Measurements from ENCODE around the gene METTL2A. TPM values are rescaled to one million over a fixed set of nuclear protein-coding genes. Genes with fewer than 3 reads are reported as not detected.
"Not testable (repeated sequence)": the region's sequence is repeated elsewhere in the genome, so short reads cannot be mapped to it uniquely, and the experiment has no call there.

Gene METTL2A
- total and polyA plus RNA-seq, 3 experiments from 2014 or later = 21.4 to 36.5 (median 35.2) TPM

DNA sequence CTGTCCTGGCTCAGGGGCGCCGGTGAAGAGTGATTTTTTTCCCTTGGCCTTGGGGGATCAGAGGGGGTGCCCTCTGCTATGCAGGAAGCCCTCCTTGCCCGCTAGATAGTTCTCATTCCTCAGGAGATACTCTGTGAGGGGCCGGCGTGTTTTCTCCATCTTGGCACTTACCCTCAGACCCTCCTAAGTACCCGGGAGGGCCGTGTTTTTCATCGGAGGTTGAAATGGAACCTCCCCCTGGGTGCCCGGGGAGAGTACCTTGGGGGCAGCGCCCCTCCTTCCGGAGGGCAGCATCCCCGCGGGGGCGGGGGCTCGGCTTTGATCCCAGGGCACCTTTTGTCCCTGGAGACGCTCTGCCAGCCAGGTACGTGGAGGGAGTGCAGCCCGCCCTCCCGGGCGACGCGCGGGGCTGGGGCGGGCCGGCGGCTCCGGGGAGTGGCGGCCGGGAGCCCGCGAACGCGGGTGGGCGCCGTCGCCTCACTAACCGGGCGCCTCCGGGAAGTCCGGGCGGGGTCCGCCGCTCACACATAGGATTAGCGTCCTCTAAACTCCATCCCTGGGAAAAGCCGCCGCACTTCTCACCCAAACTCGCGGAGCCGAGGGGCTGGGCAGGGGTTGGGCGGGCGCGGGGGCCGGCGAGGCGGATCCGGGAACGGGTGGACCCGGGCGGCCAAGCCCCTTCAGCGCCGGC lies 54.2 kb downstream of the METTL2A start:
- CTCF ChIA-PET; H3K9me3 ChIP-seq (ENCODE audit: low read length); H3K27me3 ChIP-seq (ENCODE audit: insufficient read depth, low read length, poor library complexity, severe bottlenecking); POLR2A ChIA-PET; H3K36me3 ChIP-seq (ENCODE audit: insufficient read depth, low read length); H3K9me3 Mint-ChIP-seq; H3K27me3 Mint-ChIP-seq: not testable (repeated sequence)
- Mint-ChIP-seq H3K27ac (peak overlapping the region; percentile 71 to 95 (median 89)), H3K4me1 (peaks cover 32 to 45% (median 44%) of the 10 kb centered on the region in 3 donors), H3K36me3 (peaks cover 0 to 21% (median 2%) of the 10 kb centered on the region in 3 donors), H3K4me3 (peak overlapping the region; percentile 77 to 93 (median 86))
- Histone ChIP-seq H3K4me1 (ENCODE audit: insufficient read depth, low read length) (peaks cover 12% of the 10 kb centered on the region), H3K4me3 (ENCODE audit: low read length) (peak overlapping the region; percentile 45), H3K27ac (ENCODE audit: low read depth, low read length) (peak overlapping the region; percentile 43)
- peak; percentile 28 to 68 (median 43) for DNase-seq

GRCh38 chr17:62478424-62478879 lies 54.8 kb downstream of the METTL2A start, which contains the start of gene TLK2:
Gene TLK2, plus strand, starts transcription at chr17:62478825. Its CDS starts 2,301 bp downstream, at chr17:62481126.
- peak; percentile 67 to 85 (median 69) for DNase-seq
- Mint-ChIP-seq H3K27ac (peak within 1 kb of the TSS; percentile 95 to 98 (median 96)), H3K4me3 (peak within 1 kb of the TSS; percentile 88 to 99 (median 93)), H3K36me3 (peaks cover 0 to 26% (median 2%) of the 10 kb centered on the region in 3 donors), H3K27me3 (peaks cover 0 to 3% of the 10 kb centered on the region in 2 donors), H3K4me1 (peaks cover 34 to 45% (median 44%) of the 10 kb centered on the region in 3 donors), H3K9me3 (no peaks in the 10 kb centered on the region)
- Histone ChIP-seq H3K27me3 (ENCODE audit: insufficient read depth, low read length, poor library complexity, severe bottlenecking) (no peaks in the 10 kb centered on the region), H3K27ac (ENCODE audit: low read depth, low read length) (peak within 1 kb of the TSS; percentile 64), H3K36me3 (ENCODE audit: insufficient read depth, low read length) (no peaks in the 10 kb centered on the region), H3K4me3 (ENCODE audit: low read length) (peak within 1 kb of the TSS; percentile 54), H3K4me1 (ENCODE audit: insufficient read depth, low read length) (peaks cover 12% of the 10 kb centered on the region), H3K9me3 (ENCODE audit: low read length) (no peaks in the 10 kb centered on the region)
- CTCF ChIA-PET = no interaction called here
- POLR2A ChIA-PET = no interaction called here

GRCh38 chr17:62478880-62479638 lies 55.4 kb downstream of the METTL2A start:
- H3K4me1 ChIP-seq (ENCODE audit: insufficient read depth, low read length) = peaks cover 12% of the 10 kb centered on the region
- H3K9me3 Mint-ChIP-seq; H3K27me3 Mint-ChIP-seq; H3K4me3 ChIP-seq (ENCODE audit: low read length); H3K36me3 ChIP-seq (ENCODE audit: insufficient read depth, low read length); H3K9me3 ChIP-seq (ENCODE audit: low read length); POLR2A ChIA-PET; CTCF ChIA-PET; H3K27me3 ChIP-seq (ENCODE audit: insufficient read depth, low read length, poor library complexity, severe bottlenecking): not testable (repeated sequence)
- Mint-ChIP-seq H3K36me3 (peaks cover 0 to 30% (median 4%) of the 10 kb centered on the region in 3 donors), H3K4me1 (peaks cover 34 to 51% (median 49%) of the 10 kb centered on the region in 3 donors), H3K4me3 (peak overlapping the region; percentile 88 to 99 (median 93)), H3K27ac (peak overlapping the region in 5 of 8 donors; percentile 96 to 97 (median 96))
- H3K27ac ChIP-seq (ENCODE audit: low read depth, low read length) = peak overlapping the region; percentile 64
- peak in 4 of 5 donors; percentile 31 to 68 (median 49) for DNase-seq

GRCh38 chr17:62479639-62480258 lies 56.1 kb downstream of the METTL2A start:
- POLR2A ChIA-PET = not testable (repeated sequence)
- Mint-ChIP-seq H3K4me3 (peak overlapping the region; percentile 88 to 99 (median 93)), H3K36me3 (peaks cover 0 to 31% (median 4%) of the 10 kb centered on the region in 3 donors)

DNA sequence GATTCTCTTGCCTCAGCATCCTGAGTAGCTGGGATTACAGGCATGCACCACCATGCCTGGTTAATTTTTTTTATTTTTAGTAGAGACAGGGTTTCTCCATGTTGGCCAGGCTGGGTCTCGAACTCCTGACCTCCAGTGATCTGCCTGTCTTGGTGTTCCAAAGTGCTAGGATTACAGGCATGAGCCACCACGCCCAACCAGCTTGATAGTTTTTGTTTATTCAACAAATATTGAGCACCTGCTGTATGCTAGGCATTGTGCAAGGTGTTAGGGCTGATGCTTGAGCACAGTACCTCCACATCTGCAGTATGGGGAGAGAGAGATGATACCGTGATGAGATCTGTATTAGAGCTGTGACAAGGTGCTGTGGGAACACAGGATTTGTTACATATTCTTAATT lies 58.9 kb downstream of the METTL2A start:
- H3K36me3 Mint-ChIP-seq = peaks cover 0 to 39% (median 7%) of the 10 kb centered on the region in 3 donors
- H3K9me3 ChIP-seq (ENCODE audit: low read length); H3K27me3 ChIP-seq (ENCODE audit: insufficient read depth, low read length, poor library complexity, severe bottlenecking); H3K9me3 Mint-ChIP-seq; H3K4me1 ChIP-seq (ENCODE audit: insufficient read depth, low read length); H3K4me3 ChIP-seq (ENCODE audit: low read length); H3K27me3 Mint-ChIP-seq; DNase-seq; H3K36me3 ChIP-seq (ENCODE audit: insufficient read depth, low read length); POLR2A ChIA-PET; H3K27ac ChIP-seq (ENCODE audit: low read depth, low read length): not testable (repeated sequence)
- peaks cover 38 to 61% (median 58%) of the 10 kb centered on the region in 3 donors for H3K4me1 Mint-ChIP-seq
- H3K27ac Mint-ChIP-seq = peak overlapping the region in 2 of 8 donors; percentile 50 to 73
- CTCF ChIA-PET = interaction anchor here (1.1 kb wide), 1 partner anchor 59 kb away, joined by 3 read pairs; the partner anchor contains the start of gene METTL2A
- peak overlapping the region in 1 of 7 donors; percentile 59 for H3K4me3 Mint-ChIP-seq

More at GRCh38 chr17:62479639-62480258, 56.1 kb downstream of the METTL2A start:
- CTCF ChIA-PET; H3K36me3 ChIP-seq (ENCODE audit: insufficient read depth, low read length); H3K9me3 ChIP-seq (ENCODE audit: low read length); H3K9me3 Mint-ChIP-seq; H3K27me3 ChIP-seq (ENCODE audit: insufficient read depth, low read length, poor library complexity, severe bottlenecking); H3K27me3 Mint-ChIP-seq: not testable (repeated sequence)
- Mint-ChIP-seq H3K27ac (peak overlapping the region; percentile 95 to 98 (median 96)), H3K4me1 (peaks cover 34 to 55% (median 50%) of the 10 kb centered on the region in 3 donors)
- Histone ChIP-seq H3K4me3 (ENCODE audit: low read length) (peak overlapping the region; percentile 54), H3K27ac (ENCODE audit: low read depth, low read length) (peak overlapping the region; percentile 64), H3K4me1 (ENCODE audit: insufficient read depth, low read length) (peaks cover 12% of the 10 kb centered on the region)
- peak in 2 of 5 donors; percentile 5 to 8 for DNase-seq

DNA sequence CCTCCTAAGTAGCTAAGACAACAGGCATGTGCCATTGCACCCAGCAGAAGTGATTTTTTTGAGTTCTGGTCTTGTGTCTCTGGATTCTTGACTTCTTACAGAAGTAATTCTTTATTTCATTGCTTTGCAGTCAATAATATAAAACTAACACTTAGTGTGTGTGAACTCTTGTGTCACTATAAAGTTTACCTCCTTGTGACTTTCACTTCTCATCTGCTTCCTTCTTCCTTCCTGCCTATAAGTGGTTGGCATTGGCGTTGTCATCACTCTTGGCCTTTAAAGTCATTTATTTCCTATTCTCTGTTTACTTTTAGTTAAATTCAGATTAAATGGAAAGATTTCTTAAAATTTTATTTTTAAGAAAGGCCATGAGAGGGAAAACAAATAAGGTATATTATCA lies 67.3 kb downstream of the METTL2A start:
- H3K27me3 ChIP-seq (ENCODE audit: insufficient read depth, low read length, poor library complexity, severe bottlenecking); H3K27ac ChIP-seq (ENCODE audit: low read depth, low read length); H3K4me1 ChIP-seq (ENCODE audit: insufficient read depth, low read length); CTCF ChIA-PET; H3K36me3 ChIP-seq (ENCODE audit: insufficient read depth, low read length); H3K9me3 ChIP-seq (ENCODE audit: low read length); H3K4me3 Mint-ChIP-seq; H3K27ac Mint-ChIP-seq; POLR2A ChIA-PET; H3K9me3 Mint-ChIP-seq; DNase-seq; H3K27me3 Mint-ChIP-seq; H3K4me3 ChIP-seq (ENCODE audit: low read length): not testable (repeated sequence)
- Mint-ChIP-seq H3K36me3 (peaks cover 0 to 36% (median 6%) of the 10 kb centered on the region in 3 donors), H3K4me1 (peaks cover 27 to 63% (median 53%) of the 10 kb centered on the region in 3 donors)

GRCh38 chr17:62493049-62493655 lies 69.5 kb downstream of the METTL2A start:
- Mint-ChIP-seq H3K36me3 (peaks cover 0 to 35% (median 6%) of the 10 kb centered on the region in 3 donors), H3K4me1 (peaks cover 31 to 67% (median 58%) of the 10 kb centered on the region in 3 donors)
- H3K27ac Mint-ChIP-seq; H3K27me3 ChIP-seq (ENCODE audit: insufficient read depth, low read length, poor library complexity, severe bottlenecking); DNase-seq; H3K4me3 Mint-ChIP-seq; H3K27me3 Mint-ChIP-seq; H3K4me3 ChIP-seq (ENCODE audit: low read length); H3K4me1 ChIP-seq (ENCODE audit: insufficient read depth, low read length); CTCF ChIA-PET; H3K9me3 ChIP-seq (ENCODE audit: low read length); H3K36me3 ChIP-seq (ENCODE audit: insufficient read depth, low read length); POLR2A ChIA-PET; H3K27ac ChIP-seq (ENCODE audit: low read depth, low read length); H3K9me3 Mint-ChIP-seq: not testable (repeated sequence)
